Globus pallidus (tissue), 1 donor: Measurements from ENCODE around the gene INSIG1.
A peak's percentile ranks its signal among the peaks of the same experiment; 100 is the strongest.

Experiments
- DNase-seq: peaks from one replicate; pipeline ENCODE4 v3.0.0-alpha.2; 2015; ENCODE audit warnings: low spot score

The INSIG1 gene

DNA sequence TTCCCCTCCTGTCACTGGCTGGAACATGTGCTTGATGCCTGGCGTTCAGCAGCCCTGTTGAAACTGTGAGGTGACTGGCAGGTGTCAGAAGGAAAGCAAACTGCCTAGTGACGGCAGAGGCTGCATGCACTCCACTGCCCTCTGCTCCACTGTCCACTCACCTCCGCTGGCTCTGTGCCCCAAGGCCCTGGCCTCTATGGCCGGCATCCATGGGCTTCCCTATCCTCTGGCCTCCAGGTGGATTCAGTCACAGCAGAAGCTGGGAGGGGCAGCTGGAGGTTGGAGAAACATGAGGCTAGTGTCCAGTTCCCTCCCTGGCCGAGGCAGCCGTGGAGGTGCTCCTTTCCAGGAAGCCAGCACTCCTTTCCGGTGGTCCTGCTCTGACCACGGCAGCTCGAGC, 31.2 kb upstream of the INSIG1 start:
- DNase-seq = no peak

GRCh38 chr7:155267023-155267422, 30.7 kb upstream of the INSIG1 start:
- no peak for DNase-seq

GRCh38 chr7:155267436-155267835, 30.2 kb upstream of the INSIG1 start:
- DNase-seq = no peak

DNA sequence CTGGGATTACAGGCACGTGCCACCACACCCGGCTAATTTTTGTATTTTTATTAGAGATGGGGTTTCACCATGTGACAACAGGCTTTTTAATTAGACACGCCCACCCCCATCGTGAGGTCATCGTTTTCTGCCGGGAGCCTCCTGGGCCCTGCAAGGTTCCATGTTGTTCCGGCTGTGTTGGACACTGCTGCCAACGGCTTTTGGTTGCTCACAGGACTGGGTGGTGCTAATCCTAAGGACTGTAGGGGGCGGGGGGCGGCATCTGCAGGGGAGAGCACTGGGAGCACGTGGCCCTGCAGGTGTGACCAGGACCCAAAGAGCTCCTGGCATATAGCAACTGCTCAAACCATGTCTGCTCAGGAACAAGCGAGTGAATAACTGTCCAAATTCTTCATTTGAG, 29.5 kb upstream of the INSIG1 start:
- DNase-seq = no peak

DNA sequence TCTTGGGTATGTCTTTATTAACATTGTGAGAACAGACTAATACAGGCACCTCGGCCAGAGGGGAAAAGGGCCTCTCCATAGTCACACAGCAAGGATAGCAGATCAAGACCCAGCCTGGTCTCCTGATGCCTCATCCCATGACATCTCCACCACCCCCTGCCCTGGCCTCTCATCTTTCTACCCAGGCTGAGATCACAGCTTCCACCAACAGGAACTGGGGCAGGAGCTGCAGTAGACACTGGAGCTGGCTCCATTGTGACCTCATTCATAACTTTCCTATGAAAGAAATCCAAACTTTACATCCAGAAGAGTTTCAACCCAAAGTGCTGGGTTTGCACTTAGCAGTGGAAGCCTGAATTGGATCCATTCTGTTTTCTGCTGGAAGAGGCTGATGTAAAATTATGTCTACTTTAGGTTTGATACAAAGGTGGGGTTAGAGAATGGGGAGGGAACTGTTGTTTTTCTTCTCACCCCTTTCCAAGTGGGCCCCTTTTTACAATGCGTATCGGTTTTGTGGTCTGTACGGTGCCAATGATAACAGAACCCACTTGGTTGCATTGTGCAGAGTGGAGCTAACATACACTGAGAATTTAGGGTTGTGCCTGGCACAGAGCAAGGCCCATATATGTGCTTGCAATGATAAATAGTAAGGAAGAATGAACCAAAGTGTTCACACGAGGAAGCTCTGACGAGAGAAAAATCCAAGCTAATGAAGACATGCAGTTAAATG, 28.6 kb upstream of the INSIG1 start:
- DNase-seq = no peak

DNA sequence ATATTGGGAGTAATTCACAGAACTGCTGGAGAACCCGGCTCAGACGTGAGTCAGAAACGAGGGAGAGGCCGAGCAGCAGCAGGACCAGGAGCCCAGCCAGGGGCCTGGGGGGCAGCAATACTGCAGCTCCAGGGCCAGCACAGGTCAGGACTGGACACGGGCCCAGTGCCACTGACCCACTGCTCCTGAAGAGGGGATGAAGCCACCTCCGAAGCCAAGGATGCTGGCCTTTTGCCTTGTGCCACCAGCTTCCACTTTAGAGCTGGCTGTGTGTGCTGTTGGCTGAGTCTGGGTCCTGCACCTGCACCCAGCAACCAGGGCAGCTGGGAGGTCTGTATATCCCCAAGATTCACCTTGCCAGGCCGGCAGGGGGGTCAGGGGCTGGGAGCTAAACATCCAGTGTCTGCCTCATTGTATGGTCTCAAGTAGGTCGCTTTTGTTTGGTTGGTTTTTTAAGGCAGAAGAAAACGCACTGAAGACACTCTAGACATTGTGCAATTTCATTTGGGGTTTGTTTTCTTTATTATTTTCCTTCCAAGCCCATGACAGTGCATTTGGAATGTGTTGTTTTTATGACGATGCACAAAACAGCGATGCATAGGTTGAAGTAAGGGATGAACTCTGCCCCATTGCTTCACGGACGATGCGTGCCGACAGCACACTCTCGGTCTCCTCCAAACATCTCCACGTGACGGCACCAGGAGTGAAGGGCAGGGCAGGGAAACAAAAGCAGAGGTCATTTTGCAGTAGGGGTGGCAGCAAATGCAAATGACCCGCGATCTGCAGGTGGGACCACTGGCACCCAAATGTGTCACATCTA, 27.7 kb upstream of the INSIG1 start:
- no peak for DNase-seq

DNA sequence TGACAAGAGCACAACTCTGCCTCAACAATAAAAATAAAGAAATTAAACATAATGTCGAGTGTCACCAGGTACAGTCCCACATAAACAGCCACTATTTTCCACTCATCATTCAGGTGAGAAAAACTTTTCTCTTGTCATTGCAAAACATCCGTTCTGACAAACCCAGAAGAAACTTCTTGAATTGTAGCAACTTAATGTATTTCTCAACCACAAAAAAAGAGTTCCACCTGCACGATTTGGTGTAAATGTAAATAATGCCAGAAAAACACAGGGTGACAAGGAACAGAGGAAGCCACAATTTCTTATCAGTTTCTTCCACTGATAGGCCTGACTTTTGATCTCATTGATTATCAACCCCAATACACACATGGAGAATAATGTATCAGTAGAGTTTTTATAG, 26.8 kb upstream of the INSIG1 start:
- DNase-seq = no peak

GRCh38 chr7:155274633-155275355, 22.9 kb upstream of the INSIG1 start:
- no peak for DNase-seq

GRCh38 chr7:155276042-155276799, 21.5 kb upstream of the INSIG1 start:
- DNase-seq = no peak

DNA sequence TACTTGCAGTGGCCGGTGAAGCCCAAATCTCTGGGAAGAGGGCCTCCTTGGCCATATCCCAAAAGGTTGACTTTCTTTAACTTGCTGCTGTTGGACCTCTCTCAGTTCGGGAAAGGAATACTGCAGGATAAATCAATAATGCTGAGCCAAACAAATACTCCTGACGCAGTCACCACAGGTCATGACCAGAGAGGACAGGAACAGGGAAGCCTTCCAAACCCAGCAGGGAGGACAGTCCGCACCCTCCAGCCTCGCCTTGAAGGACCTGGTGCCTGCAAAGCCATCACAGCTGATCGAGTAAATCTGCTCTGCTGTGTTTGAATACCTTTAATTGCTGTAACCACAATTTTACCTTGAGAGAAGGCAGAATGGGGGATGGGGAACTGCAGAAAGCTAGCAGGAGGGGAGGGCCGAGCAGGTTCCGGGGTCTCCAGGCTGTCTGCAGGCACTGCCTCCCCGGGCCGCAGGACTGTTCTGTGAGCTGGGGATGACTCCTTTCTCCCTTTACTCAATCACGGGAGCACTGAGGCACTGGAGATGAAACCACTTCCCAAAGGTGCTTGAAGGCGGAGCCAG, 20.8 kb upstream of the INSIG1 start:
- DNase-seq = no peak

DNA sequence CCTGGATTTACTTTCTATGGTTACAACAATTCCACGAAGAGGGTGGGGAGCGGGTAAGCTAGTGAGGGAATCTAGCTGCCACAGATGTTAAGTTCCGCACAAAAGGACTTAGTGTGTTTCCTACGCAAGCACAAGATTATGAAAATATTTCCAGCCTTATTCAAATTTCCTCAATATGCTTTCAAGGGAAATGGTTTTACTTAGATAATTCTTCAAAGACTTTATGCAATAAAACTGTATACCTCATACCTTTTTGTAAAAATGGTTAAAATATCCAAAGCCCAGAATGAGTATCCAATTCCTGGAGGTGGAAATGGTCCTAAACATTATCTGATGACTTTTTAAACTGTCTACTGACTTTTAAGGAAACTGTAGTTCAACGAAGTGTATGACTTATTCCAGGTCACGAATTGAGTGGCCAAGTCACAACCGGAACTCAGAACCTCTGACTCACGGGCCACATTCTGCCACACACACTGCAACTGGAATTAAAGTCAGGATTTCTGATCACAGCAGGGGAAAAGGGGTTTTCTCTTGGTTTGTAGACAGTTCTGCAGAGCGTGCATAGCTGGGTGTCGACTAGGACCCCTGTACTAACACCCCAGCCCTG, 20.2 kb upstream of the INSIG1 start:
- DNase-seq = no peak

DNA sequence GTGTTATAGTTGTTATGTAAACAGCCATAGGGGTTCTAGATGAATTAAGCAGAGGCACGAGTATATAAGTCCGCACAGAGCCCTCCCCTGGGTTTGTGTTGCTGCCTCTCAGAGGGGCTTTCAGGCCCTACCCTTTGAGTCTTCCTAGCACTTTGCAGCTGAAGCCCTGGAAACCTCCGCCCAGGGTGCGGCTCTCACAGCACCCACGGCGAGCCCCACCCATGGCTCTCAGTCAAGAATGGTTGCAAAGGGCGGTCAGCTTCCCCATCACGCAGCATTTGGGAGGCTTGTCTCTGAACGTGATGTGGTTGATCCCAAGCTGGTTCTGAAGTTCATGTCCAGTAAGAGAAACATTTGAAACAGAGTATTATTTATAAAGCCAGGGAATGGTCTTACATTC, 18.8 kb upstream of the INSIG1 start:
- DNase-seq = no peak

DNA sequence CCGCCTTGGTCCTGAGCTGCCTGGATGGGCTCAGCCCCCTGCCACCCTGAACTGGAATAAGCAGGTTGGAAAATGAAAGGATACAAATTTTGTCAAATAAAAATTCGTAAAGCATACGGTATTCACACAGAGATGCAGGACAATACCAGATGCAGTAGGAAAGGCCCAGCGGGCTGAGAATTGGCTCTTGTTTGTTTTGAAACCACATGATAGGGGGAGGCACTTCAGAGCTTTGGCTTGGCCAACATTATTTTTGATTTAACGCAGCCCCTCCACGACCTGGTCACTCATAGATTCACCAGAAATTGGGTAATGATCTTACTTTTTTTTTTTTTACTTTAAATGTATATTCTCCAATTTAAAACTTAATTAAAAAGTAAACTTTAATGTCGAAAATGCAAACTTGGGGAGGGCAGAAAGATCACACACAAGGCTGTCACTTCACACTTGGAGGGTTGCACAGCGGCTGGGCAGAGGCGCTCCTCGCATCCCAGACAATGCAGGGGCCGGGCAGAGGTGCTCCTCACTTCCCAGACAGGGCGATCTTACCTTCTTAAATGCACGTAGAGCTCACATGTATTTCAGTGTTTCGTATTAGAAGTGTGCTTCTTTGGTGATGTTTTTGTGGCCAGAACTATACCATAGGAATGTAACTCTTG, 17.8 kb upstream of the INSIG1 start:
- DNase-seq = no peak

DNA sequence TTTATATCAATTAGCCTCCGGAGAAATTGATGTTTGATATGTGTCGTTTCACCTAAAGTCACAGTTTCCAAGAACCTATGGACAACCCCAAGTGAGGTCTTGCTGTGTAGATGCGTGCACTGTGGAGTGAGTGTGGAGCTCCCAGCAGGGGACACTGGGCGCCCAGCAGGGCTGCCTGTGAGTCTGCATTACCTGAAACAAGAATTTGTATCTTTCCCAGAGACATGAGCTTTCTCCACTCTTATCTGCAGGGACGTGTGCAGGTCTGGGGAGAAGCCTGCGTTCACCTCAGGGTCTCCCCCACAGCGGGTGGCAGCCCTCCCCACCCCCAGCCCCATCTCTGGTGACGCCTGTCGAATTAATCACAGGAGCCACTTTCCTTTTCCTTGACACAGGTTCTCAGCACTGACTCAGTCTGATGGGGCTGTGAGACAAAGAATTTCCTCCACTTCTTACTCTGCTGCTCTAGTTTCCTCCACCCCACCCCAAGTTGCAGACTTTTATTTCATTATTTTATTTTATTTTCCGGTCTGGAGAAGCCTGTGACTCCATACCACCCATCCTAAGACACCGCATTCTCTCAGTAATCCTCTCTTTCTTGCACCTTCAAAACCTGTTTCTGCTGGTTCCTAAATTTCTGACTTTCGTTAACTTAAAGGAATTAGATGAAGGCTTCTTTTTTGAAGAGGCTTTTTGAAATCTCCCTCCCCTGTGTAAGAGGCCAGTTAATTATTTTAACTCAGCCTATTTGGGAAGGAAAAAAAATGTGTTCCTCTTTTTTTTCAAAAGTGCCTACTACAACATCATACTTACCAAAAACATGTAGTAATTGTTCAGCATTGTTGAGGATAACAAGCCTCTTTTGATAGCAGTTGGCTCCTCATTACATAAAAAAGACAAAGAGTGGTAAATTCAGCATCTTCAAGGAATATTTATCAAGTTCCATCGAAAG, 17.0 kb upstream of the INSIG1 start:
- DNase-seq = no peak

GRCh38 chr7:155281398-155281969, 16.2 kb upstream of the INSIG1 start:
- no peak for DNase-seq

DNA sequence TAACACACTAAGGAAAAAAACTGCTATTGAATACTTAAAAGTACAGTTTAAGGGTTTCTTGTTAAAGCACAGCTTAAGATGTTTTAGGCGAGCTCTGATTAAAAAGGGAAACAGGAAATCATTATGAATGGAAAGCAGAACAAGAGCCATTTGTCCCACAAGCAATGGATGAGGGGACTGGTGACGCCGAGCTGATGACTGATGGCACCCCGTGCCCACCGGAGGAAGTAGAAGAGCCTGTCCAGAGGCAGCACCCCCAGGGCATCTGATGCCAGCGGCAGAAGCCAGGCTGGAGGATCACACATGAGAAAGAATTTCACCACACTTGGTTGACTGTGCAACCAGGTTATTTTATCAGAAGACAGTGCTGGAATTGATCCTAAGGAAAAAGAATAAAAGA, 15.0 kb upstream of the INSIG1 start:
- DNase-seq = peak; percentile 43

DNA sequence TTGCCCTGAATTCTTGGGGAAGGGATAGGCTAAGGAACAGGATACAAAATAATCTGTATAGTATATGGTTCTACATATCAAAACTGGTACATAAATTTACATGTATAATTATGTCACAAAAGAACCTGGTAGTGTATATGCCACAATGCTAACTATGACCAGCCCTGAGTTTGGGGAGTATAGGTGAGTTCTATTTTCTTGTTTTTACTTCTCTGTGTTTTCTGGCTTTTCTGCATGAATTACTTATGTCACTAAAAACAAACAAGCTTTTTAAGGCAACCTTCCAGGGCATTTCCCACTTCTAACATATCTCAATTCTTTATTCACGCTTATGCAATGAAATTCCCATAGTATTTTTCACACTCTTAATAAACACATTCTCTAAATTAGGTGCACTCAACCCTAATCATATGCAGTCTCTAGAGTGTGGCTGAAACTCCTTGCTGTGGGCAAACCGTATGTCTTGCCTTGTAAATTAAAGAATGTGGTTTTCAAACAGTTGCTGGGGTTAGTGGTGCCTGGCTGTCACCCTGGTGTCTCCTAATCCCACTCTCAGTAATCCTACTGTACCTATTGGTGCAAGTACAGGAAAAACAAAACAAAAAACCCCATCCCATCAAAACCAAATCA, 14.0 kb upstream of the INSIG1 start:
- DNase-seq = no peak

GRCh38 chr7:155284496-155285274, 13.0 kb upstream of the INSIG1 start:
- no peak for DNase-seq
